ENCODE data around the gene ALG1L2.
"Not testable (repeated sequence)": the region's sequence is repeated elsewhere in the genome, so short reads cannot be mapped to it uniquely, and the experiment has no call there.

Gene ALG1L2

GRCh38 chr3:130136337-130136736, 54.7 kb downstream of the ALG1L2 start:
- not testable (repeated sequence) for DNase-seq

GRCh38 chr3:130137685-130138084, 56.1 kb downstream of the ALG1L2 start:
- DNase-seq: not testable (repeated sequence)

GRCh38 chr3:130138992-130139391, 57.4 kb downstream of the ALG1L2 start:
- DNase-seq: not testable (repeated sequence)

GRCh38 chr3:130140756-130141155, 59.1 kb downstream of the ALG1L2 start:
- not testable (repeated sequence) for DNase-seq

GRCh38 chr3:130143648-130144327, 62.2 kb downstream of the ALG1L2 start:
- DNase-seq: not testable (repeated sequence)

GRCh38 chr3:130144328-130144650, 62.7 kb downstream of the ALG1L2 start:
- DNase-seq: not testable (repeated sequence)

GRCh38 chr3:130145456-130145855, 63.8 kb downstream of the ALG1L2 start:
- not testable (repeated sequence) for DNase-seq

GRCh38 chr3:130146465-130146864, 64.8 kb downstream of the ALG1L2 start:
- DNase-seq: not testable (repeated sequence)
